Measurements from ENCODE around the gene RAPGEF6. TPM values are rescaled to one million over a fixed set of nuclear protein-coding genes. Genes with fewer than 3 reads are reported as not detected.

RAPGEF6 gene
- total RNA-seq, 1 donor from 2014 or later = 29.1 TPM

DNA sequence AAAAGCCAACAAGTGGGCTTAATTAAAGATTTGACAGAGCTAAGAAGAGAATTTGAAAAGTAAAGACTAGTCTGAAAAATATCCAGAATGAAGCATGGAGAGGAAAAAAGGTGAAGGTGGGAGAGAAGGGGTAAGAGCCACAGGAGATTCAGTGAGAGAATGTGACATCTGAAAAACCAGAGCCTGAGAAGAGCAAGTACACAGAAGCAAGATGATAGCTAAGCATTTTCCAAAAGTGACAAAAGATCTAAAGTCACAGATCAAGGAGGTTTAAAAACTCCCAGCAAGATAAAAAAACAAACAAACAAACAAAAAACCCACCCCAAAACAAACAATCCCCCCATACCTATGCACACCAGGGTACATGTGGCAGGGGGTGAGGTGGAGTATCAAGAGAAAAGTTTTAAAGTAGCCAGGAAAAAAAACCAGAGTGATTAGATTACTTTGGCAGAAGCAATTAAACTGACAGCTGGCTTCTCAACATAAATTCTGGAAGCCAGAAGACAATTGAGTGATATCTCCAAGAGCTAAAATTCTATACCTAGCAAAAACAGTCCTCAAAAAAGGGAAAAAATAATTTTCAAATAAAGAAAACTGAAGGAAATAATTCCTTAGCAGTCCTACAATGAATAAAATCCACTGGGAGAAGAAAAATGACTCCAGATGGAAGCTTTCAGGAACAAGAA is 111.4 kb downstream of the RAPGEF6 start:
- Mint-ChIP-seq H3K9me3 (ENCODE audit: low read depth) (no peaks in the 10 kb centered on the region), H3K4me3 (ENCODE audit: low read depth) (no peak overlapping the region), H3K36me3 (ENCODE audit: insufficient read depth) (peaks cover 6% of the 10 kb centered on the region), H3K27me3 (no peaks in the 10 kb centered on the region), H3K27ac (peak overlapping the region; percentile 15), H3K4me1 (ENCODE audit: low read depth) (no peaks in the 10 kb centered on the region)
- DNase-seq (ENCODE audit: low spot score, unreplicated experiment) = no peak
- TF ChIP-seq, protein P1, sequence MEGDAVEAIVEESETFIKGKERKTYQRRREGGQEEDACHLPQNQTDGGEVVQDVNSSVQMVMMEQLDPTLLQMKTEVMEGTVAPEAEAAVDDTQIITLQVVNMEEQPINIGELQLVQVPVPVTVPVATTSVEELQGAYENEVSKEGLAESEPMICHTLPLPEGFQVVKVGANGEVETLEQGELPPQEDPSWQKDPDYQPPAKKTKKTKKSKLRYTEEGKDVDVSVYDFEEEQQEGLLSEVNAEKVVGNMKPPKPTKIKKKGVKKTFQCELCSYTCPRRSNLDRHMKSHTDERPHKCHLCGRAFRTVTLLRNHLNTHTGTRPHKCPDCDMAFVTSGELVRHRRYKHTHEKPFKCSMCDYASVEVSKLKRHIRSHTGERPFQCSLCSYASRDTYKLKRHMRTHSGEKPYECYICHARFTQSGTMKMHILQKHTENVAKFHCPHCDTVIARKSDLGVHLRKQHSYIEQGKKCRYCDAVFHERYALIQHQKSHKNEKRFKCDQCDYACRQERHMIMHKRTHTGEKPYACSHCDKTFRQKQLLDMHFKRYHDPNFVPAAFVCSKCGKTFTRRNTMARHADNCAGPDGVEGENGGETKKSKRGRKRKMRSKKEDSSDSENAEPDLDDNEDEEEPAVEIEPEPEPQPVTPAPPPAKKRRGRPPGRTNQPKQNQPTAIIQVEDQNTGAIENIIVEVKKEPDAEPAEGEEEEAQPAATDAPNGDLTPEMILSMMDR (IDR thresholded peaks at IDR 0.05; ENCODE audit: unreplicated experiment) = no peak

DNA sequence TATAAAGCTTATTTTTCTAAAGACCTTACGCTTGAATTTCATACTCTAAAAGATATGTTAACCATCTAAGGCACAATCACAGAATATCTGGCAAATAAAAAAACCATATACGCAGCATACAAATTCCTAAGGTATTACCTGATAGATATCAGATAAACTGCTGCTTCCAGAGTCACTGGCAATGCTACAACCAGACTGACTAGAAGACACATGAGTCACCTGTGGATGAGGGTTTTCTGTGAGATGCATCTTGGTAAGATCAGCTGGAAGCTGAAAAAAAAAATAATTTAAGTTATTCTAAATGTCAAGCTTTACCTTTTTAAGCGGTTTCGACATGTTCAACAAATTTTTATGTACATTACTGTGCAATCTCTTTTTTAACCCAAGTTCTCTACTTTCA is 113.8 kb downstream of the RAPGEF6 start:
- DNase-seq (ENCODE audit: low spot score, unreplicated experiment) = no peak
- Mint-ChIP-seq H3K27me3 (no peaks in the 10 kb centered on the region), H3K27ac (no peak overlapping the region), H3K4me3 (ENCODE audit: low read depth) (no peak overlapping the region), H3K9me3 (ENCODE audit: low read depth) (no peaks in the 10 kb centered on the region), H3K36me3 (ENCODE audit: insufficient read depth) (peaks cover 7% of the 10 kb centered on the region), H3K4me1 (ENCODE audit: low read depth) (no peaks in the 10 kb centered on the region)
- TF ChIP-seq, protein P1 (IDR thresholded peaks at IDR 0.05; ENCODE audit: unreplicated experiment) = no peak

DNA sequence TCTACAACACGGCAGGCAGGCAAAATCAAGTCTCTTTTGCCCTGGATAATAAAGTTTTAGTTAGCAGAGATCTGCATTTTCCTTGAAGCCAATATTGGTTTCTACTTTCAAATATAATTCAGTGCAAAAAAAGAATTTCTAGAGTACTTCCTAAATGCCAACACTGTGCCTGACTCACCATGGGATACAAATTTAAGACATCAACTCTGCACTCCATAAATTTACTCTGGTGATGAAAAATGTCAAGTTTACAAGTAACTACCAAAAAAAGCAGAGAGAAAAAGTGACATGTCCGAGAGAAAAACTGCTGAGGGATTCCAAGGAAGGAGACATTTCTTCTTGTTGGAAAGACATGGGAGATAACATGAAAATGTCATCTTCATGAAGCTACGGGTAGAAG is 119.7 kb downstream of the RAPGEF6 start:
- Mint-ChIP-seq H3K27me3 (no peaks in the 10 kb centered on the region), H3K36me3 (ENCODE audit: insufficient read depth) (peaks cover 6% of the 10 kb centered on the region), H3K9me3 (ENCODE audit: low read depth) (no peaks in the 10 kb centered on the region), H3K4me1 (ENCODE audit: low read depth) (no peaks in the 10 kb centered on the region), H3K4me3 (ENCODE audit: low read depth) (no peak overlapping the region), H3K27ac (no peak overlapping the region)
- no peak for DNase-seq (ENCODE audit: low spot score, unreplicated experiment)
- TF ChIP-seq, protein P1 (IDR thresholded peaks at IDR 0.05; ENCODE audit: unreplicated experiment) = no peak

DNA sequence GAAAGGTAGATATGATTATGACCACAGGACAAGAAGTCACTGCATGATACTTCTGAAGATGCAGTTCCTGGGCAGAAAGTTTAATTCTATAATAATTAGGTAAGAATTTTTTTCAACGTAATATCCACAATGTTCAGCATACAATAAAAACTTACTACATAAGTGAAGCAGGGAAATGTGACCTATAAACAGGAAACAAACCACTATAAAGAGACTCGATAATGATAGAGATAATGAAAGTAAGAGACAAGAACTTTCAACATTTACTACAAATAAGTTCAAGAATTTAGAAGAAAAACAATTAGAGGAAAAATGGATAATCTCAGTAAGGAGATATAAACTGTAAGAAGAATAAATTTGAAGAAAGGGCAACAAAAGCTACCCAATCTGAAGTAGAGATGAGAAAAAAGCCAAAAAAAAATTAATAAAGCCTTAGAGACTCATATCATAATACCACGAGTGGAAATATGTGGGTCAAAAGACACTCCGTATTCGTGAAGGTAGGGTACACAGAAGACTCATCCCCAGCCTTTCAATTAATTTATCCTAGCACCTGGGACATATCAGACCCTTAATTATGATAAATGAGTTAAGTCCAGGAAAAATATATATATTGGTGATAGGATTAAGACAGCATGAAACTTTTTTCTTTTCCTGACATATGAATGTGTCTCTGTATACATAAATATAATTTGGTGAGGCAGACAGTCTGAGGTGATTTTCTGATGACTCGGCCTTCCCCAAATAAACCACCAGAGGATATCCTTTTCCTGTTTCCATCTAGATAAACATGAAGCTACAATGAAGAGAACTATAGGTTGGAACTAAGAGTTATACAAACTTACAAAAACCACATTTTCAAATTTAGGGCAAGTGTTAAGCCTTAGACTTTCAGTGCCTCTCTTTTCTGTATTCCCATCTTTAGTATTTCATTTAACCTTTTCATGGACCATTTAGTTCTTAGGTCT is 120.4 kb downstream of the RAPGEF6 start:
- TF ChIP-seq, protein P1 (IDR thresholded peaks at IDR 0.05; ENCODE audit: unreplicated experiment) = no peak
- H3K27me3 Mint-ChIP-seq = no peaks in the 10 kb centered on the region

DNA sequence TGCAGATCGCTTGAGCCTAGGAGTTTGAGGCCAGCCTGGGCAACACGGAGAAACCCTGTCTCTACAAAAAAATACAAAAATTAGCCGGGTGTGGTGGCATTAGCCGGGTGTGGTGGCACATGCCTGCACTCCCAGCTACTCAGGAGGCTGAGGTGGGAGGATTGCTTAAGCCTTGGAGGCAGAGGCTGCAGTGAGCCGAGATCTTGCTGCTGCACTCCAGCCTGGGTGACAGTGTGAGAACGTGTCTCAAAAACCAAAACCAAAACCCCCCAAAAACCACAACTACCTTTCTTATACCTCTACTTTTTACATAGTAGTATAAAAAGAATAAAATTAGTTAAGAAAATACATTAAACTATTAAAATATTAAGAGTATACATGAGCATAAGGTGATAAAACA is 121.2 kb downstream of the RAPGEF6 start:
- Mint-ChIP-seq H3K4me1 (ENCODE audit: low read depth) (no peaks in the 10 kb centered on the region), H3K36me3 (ENCODE audit: insufficient read depth) (peaks cover 6% of the 10 kb centered on the region), H3K9me3 (ENCODE audit: low read depth) (no peaks in the 10 kb centered on the region), H3K4me3 (ENCODE audit: low read depth) (no peak overlapping the region), H3K27me3 (no peaks in the 10 kb centered on the region), H3K27ac (no peak overlapping the region)
- no peak for DNase-seq (ENCODE audit: low spot score, unreplicated experiment)
- TF ChIP-seq, protein P1 (IDR thresholded peaks at IDR 0.05; ENCODE audit: unreplicated experiment) = no peak

More for the DNA sequence above, 120.4 kb downstream of the RAPGEF6 start:
- Mint-ChIP-seq H3K9me3 (ENCODE audit: low read depth) (no peaks in the 10 kb centered on the region), H3K36me3 (ENCODE audit: insufficient read depth) (peaks cover 7% of the 10 kb centered on the region), H3K27ac (no peak overlapping the region), H3K4me3 (ENCODE audit: low read depth) (no peak overlapping the region), H3K4me1 (ENCODE audit: low read depth) (no peaks in the 10 kb centered on the region)
- DNase-seq (ENCODE audit: low spot score, unreplicated experiment) = no peak
